ENCODE measurements around the gene NUDT17.

GRCh38 chr1:145805057-145805456 lies 40.4 kb upstream of the NUDT17 start:
- no peak for TF ChIP-seq CTCF (conservative IDR thresholded peaks at IDR 0.05; ENCODE audit: low read length)
- TF ChIP-seq EZH2phosphoT487 (IDR thresholded peaks at IDR 0.05; ENCODE audit: borderline replicate concordance), result no peak
